Inflammatory macrophage treated with lipopolysaccharide for 1 hour (primary cell): ENCODE data around the gene EIF2B1.
"Not testable (repeated sequence)": the region's sequence is repeated elsewhere in the genome, so short reads cannot be mapped to it uniquely, and the experiment has no call there.

Source experiments
- DNase-seq, 2 donors: peaks; one replicate each; pipeline ENCODE4 v3.0.0-alpha.2; 2020 to 2022

The EIF2B1 gene

DNA sequence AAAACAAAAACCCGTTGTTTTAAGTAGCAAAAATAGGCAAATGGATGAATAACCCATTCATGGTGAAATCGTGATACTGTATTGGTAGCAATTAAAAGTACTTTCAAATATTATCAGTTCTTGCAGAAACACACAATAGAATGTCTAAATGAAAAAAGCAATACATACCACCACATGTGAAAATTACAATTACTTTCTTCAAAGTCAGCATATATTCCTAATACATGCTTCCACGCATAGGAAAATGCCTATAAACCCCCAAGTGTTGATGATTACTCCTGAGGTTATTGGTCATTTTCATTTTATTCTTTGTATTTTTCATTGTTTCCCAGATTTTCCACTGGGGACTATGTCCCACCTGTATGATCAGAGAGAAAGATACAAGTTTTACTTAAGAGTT, 16.3 kb downstream of the EIF2B1 start:
- DNase-seq, result no peak

- DNase-seq, result peak in 1 of 2 donors; percentile 0
Observed at GRCh38 chr12:123614531-123614930, 19.0 kb downstream of the EIF2B1 start.

- no peak for DNase-seq
Observed at GRCh38 chr12:123614110-123614509, 19.4 kb downstream of the EIF2B1 start.

GRCh38 chr12:123608182-123608581, 25.3 kb downstream of the EIF2B1 start:
- no peak for DNase-seq

DNA sequence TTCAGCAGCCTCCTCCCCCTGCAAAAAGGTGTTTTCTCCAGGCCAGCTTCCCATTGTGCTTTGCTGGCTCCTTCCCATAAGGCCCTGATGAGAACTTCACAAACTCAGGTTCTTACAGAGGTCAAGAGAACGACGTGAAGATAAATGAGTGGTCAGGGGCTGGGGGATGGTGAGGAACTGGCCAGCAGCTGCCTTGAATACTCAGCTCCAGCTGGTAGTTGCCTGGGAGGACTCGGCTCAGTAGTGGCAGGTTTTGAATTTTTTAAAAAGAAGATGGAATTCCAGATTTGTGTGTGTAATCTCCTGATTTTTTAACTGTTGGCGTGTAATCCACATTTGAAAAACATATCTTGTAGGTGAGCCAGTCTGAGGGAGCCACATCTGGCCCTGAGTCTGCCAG, 25.7 kb downstream of the EIF2B1 start:
- no peak for DNase-seq

- not testable (repeated sequence) for DNase-seq
Observed at GRCh38 chr12:123603495-123603894, 30.0 kb downstream of the EIF2B1 start.

- peak; percentile 30 to 38 for DNase-seq
Observed at GRCh38 chr12:123602651-123603195, 30.8 kb downstream of the EIF2B1 start.

DNA sequence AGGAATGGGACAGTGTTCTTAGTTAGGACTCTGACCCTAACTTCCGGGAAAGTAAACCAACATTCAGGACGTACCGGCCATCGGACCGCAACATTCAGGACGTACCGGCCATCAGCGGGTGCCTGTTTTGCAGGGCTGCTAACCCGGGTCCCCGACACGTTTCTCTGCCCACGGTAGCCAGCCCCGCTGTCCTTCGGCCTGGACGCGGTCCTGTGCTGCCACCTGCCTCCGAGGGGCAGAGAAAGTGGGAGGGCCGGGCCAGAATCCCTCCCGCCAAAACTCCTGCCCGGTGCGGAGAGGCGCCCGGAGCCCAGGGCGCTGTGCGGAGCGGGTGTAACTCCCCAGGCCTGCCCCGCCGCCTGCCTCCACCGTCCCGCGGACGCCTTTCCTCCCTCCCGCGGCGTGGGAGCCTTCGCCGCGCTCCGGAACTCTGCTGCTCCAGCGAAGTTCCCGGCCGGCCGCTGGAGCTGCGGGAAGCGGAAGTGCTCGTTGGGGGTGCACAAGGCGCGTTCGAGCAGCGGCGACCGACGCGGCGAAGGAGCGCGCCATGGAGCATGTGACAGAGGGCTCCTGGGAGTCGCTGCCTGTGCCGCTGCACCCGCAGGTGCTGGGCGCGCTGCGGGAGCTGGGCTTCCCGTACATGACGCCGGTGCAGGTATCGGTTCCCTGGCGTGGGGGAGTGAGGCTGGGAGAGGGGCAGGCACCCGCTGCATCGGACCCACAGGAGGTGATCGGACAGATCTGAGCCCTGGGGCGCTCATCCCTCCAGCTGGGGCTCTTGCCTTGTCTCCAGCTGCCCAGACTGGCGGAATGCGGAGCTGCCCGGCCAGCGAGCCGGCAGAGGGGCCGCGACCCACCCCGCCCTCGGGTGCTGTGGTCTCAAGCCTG, 31.6 kb downstream of the EIF2B1 start, which contains the start of gene DDX55:
DDX55 (plus strand) TSS at position 498 of the 888 bp plus-strand sequence; CDS start at position 548, 50 bp downstream.
- DNase-seq, result peak; percentile 82 to 88

DNA sequence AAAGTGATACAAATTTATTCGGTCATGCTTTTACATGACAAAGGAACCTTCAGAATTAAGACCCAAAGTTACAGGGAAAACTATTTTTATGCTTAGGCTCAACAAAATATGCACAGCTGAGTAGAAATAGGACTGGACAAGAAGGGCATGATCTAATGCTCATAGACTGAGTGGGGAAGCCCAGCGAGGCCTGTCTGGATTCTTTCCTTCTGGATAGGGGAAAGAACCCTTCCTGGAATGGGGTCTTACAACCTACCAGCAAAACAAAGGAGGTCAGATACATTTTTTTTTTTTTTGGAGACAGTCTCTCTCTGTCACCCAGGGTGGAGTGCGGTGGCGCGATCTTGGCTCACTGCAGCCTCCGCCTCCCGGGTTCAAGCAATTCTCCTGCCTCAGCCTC, 33.8 kb downstream of the EIF2B1 start:
- DNase-seq, result no peak

DNA sequence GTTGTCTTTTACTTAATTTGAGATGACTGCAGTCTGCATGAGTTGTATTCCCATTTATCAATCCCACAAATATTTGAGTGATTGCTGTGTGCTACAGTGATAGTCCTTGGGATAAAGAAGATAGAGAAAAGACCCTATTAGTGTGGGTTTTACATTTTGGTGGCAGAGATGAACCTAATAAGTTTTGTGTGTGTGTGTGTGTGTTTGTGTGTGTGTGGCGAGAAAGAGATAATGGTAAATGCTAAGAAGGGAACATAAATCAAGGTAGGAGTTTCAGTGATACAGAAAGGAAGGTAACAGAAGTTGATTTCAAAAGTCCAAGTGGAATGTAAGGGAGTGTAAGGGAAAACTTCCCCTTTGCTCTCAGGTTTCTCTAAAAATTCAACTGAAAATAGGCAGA, 34.2 kb downstream of the EIF2B1 start:
- DNase-seq, result no peak

- no peak for DNase-seq
Observed at GRCh38 chr12:123598522-123598921, 35.0 kb downstream of the EIF2B1 start.

GRCh38 chr12:123597100-123597499, 36.4 kb downstream of the EIF2B1 start:
- DNase-seq, result no peak

DNA sequence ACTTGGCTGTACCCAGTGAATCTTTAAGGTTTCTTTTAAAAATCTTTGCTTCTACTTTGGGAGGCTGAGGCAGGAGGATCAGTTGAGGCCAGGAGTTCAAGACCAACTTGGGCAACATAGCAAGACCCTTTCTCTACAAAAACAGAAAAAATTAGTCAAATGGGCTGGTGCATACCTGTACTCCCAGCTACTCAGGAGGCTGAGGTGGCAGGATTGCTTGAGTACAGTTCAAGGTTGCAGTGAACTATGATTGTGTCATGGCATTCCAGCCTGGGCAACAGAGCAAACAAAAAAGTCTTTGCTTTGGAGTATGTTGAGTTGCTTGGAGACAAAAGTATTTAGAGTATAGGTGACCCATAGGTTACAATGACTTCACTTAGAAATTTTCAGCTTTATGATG, 37.8 kb downstream of the EIF2B1 start:
- DNase-seq, result no peak

DNA sequence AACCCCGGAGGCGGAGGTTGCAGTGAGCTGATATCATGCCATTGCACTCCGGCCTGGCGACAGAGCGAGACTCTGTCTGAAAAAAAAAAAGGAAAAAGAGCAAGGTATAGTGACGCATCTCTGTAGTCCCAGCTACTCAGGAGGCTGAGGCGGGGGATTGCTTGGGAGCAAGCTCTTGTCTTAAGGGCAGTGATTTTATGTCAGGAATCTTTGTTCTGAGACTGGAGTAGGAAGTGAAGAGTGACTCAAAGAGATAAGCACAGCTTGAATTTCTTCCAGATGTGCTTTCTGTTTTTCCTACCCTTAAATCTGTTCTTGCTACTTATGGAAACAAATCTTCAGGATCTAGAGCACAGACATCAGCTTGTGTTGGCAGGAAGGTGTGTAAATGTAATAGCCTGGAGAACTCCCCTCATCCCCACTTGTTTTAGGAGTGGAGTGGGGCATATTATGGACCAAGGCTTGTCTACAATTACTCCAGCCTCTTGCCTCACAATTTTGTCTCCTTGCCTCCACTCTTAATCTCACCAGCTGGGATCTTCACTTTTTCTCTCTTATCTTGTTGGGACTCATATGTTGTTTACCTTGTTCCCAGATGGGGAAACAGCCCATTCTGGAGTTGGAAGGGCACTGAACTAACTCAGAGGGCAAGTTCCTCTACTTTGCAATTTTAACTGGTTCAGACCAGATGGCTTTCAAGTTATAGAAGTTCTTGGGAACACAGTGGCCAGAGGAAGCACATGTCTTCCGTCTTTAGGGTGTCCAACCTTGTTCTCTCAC, 41.6 kb downstream of the EIF2B1 start:
- no peak for DNase-seq

DNA sequence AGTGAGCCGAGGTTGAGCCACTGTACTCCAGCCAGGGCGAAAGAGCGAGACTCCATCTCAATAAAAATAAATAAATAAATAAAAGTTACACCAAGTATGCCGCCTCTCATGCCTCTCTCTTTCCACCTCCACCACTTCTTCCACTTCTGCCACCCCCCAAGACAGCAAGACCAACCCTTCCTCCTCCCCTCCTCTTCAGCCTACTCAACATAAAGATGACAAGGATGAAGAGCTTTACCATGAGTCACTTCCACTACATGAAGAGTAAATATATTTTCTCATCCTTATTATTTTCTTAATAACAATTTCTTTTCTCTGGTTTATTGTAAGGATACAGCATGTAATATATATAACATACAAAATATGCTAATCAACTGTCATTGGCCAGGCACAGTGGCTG, 52.7 kb downstream of the EIF2B1 start:
- no peak for DNase-seq

- DNase-seq, result not testable (repeated sequence)
Observed at GRCh38 chr12:123578829-123579228, 54.7 kb downstream of the EIF2B1 start.

DNA sequence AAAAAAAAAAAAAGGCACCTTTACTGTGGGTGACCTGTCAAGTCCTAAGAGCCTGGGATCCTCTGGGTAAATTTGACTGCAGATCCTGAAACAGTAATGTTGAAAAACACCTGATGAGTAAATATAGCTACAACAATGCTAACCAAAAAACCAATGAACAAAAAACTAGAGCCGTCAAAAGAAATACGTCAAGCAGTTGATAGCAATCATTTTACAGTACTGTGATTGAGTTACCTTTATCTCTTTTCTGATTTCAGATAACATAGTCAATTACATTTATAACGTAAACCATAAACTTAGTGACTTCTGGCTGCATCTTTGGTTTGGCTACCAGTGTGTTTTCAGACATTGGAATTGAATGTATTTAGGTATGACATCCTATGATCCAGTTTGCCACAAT, 55.2 kb downstream of the EIF2B1 start:
- DNase-seq, result no peak

GRCh38 chr12:123576611-123577010, 56.9 kb downstream of the EIF2B1 start:
- no peak for DNase-seq

DNA sequence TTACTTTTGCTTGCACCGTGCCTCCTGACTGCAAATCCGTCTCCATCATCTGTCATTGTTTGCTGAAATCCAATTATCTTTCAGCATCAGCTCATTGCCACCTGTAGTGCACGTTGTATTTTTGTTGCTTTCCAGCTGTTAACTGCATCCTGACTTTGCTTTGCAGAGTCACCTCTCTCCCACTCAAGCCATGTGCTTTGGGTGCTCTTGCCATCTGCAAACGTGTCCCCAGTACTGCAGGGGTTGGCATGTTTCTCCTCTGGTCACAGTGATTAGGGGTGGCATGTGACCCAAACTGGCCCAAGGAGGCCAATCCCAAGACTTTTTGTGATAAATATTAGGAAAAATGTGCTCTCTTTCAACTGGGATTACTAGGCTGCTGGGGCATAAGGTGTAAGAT, 59.6 kb downstream of the EIF2B1 start:
- DNase-seq, result no peak

- no peak for DNase-seq
Observed at GRCh38 chr12:123572391-123572790, 61.1 kb downstream of the EIF2B1 start.

GRCh38 chr12:123571343-123571813, 62.1 kb downstream of the EIF2B1 start:
- no peak for DNase-seq
